HG02970 (cell line): ENCODE results near the gene DESI1.
"Not testable (repeated sequence)": the region's sequence is repeated elsewhere in the genome, so short reads cannot be mapped to it uniquely, and the experiment has no call there.

Source experiments
- ATAC-seq: cut with Tn5 transposase; IDR thresholded peaks from one replicate; pipeline ENCODE4 v1.9.1; 2021; ENCODE audit warnings: mild to moderate bottlenecking, moderate library complexity, moderate number of reproducible peaks; ENCODE audit not compliant: unreplicated experiment, low FRiP score

DESI1 gene

GRCh38 chr22:41620589-41621098 lies at the start of gene DESI1:
TSS of gene DESI1 (minus strand) at chr22:41621043. CDS start at chr22:41620839, 204 bp downstream.
- ATAC-seq = no peak

- no peak for ATAC-seq
Observed at GRCh38 chr22:41668971-41669911, 48.4 kb upstream of the DESI1 start.

- no peak for ATAC-seq
Observed at GRCh38 chr22:41664951-41665350, 44.1 kb upstream of the DESI1 start.

DNA sequence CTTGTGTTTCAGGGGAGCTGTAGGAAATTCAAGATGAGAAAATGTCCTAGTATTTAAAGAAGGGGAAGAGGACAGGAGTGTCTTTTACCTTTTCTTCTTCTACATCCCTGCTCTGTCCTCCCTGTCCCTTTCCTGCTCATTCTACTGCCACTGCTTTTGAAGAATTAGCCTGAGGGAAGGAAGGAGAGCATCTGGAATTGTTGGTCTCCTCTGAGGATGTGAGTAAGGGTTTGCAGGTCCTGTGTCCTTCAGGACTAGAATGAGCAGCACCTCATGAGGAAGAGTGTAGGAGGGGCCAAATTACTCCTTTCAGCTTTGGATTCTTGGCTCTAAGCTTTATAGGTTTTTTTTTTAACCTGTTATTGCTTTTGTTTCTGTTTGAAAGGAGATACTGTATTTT lies 43.6 kb upstream of the DESI1 start:
- ATAC-seq = no peak

DNA sequence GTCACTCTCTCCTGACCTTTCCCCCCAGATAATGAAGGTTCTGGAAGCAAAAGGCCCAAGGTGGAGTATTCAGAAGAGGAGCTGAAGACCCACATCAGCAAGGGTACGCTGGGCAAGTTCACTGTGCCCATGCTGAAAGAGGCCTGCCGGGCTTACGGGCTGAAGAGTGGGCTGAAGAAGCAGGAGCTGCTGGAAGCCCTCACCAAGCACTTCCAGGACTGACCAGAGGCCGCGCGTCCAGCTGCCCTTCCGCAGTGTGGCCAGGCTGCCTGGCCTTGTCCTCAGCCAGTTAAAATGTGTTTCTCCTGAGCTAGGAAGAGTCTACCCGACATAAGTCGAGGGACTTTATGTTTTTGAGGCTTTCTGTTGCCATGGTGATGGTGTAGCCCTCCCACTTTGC lies 42.8 kb upstream of the DESI1 start:
- not testable (repeated sequence) for ATAC-seq

DNA sequence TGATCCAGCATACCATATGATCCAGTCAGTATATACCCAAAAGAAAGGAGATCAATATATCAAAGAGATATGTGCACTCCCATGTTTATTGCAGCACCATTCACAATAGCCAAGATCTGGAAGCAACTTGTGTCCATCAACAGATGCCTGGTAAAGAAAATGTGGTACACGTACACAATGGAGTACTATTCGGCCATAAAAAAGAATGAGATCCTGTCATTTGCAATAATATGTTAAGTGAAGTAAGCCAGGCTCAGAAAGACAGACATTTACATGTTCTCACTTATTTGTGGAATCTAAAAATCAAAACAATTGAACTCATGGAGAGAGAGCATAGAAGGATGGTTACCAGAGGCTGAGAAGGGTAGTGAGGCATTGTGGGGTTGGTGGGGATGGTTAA lies 40.9 kb upstream of the DESI1 start:
- no peak for ATAC-seq

GRCh38 chr22:41661088-41661487 lies 40.2 kb upstream of the DESI1 start:
- ATAC-seq = no peak

- ATAC-seq = no peak
Observed at GRCh38 chr22:41660416-41660815, 39.6 kb upstream of the DESI1 start.

DNA sequence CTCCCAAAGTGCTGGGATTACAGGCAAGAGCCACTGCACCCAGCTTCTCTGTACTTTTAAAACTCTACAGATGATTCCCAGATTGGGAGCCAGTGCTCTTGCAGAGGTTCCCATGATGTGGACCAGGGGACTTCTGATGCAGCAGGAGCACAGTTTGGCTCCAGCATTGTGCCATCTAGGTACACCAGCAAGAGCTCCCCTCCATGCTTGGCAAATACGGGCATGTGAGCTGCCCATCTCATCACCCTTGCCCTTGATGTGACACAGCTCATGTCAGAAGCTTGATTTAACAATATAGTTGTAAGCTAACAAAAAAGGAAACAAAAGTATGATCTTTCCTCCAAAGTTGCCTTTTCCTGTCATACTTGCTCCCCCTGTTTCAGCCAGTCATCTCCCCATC lies 39.1 kb upstream of the DESI1 start:
- no peak for ATAC-seq

- no peak for ATAC-seq
Observed at GRCh38 chr22:41658869-41659268, 38.0 kb upstream of the DESI1 start.

DNA sequence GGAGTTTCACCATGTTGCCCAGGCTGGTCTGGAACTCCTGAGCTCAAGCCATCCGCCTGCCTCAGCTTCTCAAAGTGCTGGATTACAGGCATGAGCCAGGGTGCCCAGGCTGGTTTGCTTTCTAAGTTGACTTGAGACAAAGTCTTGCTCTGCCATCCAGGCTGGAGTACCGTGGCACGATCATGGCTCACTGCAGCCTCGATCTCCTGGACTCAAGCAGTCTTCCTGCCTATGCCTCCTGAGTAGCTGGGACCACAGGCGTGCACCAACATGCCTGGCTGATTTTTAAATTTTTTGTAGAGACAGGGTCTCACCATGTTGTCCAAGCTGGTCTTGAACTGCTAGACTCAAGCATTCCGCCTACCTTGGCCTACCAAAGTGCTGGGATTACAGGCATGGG lies 36.9 kb upstream of the DESI1 start:
- ATAC-seq = no peak

DNA sequence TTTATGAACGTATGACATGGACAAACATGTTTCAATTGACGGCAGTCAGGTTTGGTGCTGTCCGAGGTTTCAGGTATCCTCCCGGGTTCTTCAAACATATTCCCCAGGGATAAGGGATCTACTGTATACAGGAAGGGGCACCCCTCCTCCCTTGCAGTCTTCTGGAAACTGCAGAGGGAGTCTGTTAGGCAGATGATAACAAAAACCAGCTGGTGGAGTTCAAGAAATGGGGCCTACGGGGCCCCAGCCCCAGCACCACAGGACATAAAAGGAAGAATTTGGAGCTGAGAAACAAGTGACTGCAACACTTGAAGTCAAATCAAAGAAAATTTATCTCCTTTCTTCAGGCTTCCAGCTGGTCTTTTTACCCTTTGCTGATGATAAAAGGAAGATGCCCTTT lies 35.7 kb upstream of the DESI1 start:
- no peak for ATAC-seq

GRCh38 chr22:41654322-41654721 lies 33.5 kb upstream of the DESI1 start:
- no peak for ATAC-seq

DNA sequence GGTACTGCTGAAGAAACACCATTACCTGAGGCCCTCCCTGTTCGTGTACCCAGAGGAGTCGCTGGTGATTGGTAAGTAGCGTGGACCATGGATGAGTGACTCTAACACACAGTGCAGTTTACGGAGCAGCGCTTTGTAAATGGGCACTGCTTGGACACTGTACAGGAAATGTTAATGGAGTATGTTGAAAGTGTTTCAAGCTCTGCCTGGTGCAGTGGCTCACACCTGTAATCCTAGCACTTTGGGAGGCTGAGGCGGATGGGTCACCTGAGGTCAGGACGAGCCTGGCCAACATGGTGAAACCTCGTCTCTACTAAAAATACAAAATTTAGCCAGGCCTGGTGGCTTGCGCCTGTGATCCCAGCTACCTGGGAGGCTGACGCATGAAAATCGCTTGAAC lies 30.0 kb upstream of the DESI1 start:
- ATAC-seq = no peak

DNA sequence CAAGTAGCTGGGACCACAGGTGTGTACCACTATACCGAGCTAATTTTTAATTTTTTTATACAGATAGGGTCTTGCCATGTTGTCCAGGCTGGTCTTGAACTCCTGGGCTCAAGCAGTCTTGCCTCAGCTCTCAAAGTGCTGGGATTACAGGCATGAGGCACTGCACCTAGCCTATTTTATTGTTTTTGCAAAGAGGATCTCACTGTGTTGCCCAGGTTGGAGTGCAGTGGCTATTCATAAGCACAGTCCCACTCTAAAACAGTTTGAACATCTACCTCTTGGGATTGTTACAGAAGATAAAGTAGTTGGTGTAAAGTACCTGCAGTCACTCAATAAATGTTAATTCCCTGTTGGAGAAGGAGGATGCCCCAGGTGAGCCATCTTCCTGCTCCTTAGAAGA lies 29.4 kb upstream of the DESI1 start:
- no peak for ATAC-seq

DNA sequence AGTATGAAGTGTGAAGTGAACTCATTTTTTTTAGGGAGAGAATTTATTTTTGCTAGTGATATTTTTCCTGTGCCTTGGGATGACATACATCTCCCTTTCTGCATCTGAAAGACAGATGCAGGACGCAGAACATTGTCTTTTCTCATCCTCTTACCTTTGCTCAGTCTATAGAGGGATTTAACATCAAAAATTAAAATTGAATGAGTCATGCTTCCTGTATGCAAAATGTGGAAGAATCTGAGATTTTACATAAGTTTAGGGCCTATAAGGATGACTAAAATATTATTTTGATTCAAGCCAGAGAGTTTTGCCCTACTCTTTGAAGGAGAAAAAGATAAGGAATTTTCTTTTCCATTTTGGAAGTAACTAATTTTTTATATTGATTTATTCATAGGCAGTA lies 27.6 kb upstream of the DESI1 start:
- ATAC-seq = no peak

GRCh38 chr22:41647771-41648170 lies 26.9 kb upstream of the DESI1 start:
- ATAC-seq = no peak

- no peak for ATAC-seq
Observed at GRCh38 chr22:41642331-41643110, 21.7 kb upstream of the DESI1 start.

DNA sequence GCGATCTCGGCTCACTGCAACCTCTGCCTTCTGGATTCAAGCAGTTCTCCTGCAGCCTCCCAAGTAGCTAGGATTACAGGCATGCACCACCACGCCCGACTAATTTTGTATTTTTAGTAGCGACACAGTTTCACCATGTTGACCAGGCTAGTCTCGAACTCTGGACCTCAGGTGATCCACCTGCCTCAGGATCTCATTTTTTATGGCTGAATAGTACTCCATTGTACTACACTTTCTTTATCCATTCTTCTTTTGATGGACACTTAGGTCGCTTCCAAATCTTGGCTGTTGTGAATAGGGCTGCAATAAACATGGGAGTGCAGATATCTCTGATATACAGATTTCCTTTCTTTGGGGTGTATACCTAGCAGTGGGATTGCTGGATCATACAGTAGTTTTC lies 21.0 kb upstream of the DESI1 start:
- ATAC-seq = no peak

DNA sequence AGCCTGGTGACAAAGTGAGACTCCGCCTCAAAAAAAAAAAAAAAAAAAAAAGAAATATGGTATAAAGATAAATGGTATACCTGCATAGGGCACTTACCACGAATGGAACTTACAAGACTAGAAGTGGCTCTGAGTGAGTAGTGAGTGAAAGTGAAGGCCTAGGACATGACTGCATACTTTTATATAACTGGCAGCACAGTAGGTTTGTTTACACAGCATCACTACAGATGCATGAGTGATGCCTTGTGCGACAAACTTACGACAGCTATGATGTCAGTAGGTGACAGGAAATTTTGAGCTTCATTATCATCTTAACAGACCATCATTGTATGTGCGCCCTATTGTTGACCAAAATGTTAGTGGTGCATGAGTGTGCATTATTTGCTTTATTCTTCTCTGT lies 17.9 kb upstream of the DESI1 start:
- no peak for ATAC-seq

DNA sequence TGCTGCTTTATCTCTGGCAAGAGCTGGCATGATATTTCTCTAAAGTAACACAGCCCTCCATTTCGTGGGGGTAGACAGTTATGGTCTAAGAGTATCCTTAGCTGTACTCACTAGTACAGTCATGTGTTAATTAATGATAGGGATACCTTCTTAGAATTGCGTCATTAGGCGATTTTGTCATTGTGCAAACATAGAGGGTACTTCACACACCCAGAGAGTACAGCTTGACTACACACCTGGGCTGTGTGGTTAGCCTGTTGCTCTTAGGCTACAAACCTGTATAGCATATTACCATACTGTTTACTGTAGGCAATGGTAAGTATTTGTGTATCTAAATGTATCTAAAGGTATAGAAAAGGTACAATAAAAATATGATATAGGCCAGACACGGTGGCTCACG lies 17.3 kb upstream of the DESI1 start:
- ATAC-seq = no peak
